Putamen (tissue), 1 donor: ENCODE measurements around the gene PRLH.

Source experiments
- DNase-seq: peaks from one replicate; pipeline ENCODE4 v3.0.0-alpha.2; 2016; ENCODE audit warnings: low spot score

The PRLH gene

GRCh38 chr2:237566401-237567235, at the start of gene PRLH:
TSS of gene PRLH (plus strand) at chr2:237566574. CDS start at chr2:237566574, 0 bp downstream.
- DNase-seq, result no peak

GRCh38 chr2:237517163-237517562, 49.2 kb upstream of the PRLH start:
- DNase-seq, result no peak

- DNase-seq, result no peak
These were observed 48.4 kb upstream of the PRLH start for GRCh38 chr2:237517990-237518389.

- no peak for DNase-seq
These were observed 46.7 kb upstream of the PRLH start for GRCh38 chr2:237519506-237520245.

GRCh38 chr2:237520290-237520689, 46.1 kb upstream of the PRLH start:
- DNase-seq, result no peak

GRCh38 chr2:237524631-237525030, 41.7 kb upstream of the PRLH start:
- no peak for DNase-seq

- DNase-seq, result no peak
These were observed 40.7 kb upstream of the PRLH start for GRCh38 chr2:237525559-237526157.

GRCh38 chr2:237527233-237527632, 39.1 kb upstream of the PRLH start:
- DNase-seq, result no peak

- DNase-seq, result no peak
These were observed 38.6 kb upstream of the PRLH start for GRCh38 chr2:237527766-237528165.

GRCh38 chr2:237529452-237530402, 36.6 kb upstream of the PRLH start:
- DNase-seq, result no peak

- DNase-seq, result no peak
These were observed 35.6 kb upstream of the PRLH start for GRCh38 chr2:237530472-237531433.

GRCh38 chr2:237532160-237532559, 34.2 kb upstream of the PRLH start:
- DNase-seq, result no peak

GRCh38 chr2:237533668-237534161, 32.7 kb upstream of the PRLH start:
- DNase-seq, result no peak

- DNase-seq, result no peak
These were observed 32.0 kb upstream of the PRLH start for GRCh38 chr2:237534380-237534779.

- no peak for DNase-seq
These were observed 30.8 kb upstream of the PRLH start for GRCh38 chr2:237535385-237536082.

- no peak for DNase-seq
These were observed 30.3 kb upstream of the PRLH start for GRCh38 chr2:237536083-237536415.

GRCh38 chr2:237536617-237537016, 29.8 kb upstream of the PRLH start:
- no peak for DNase-seq

GRCh38 chr2:237538001-237538720, 28.2 kb upstream of the PRLH start:
- DNase-seq, result no peak

GRCh38 chr2:237538901-237539300, 27.5 kb upstream of the PRLH start:
- DNase-seq, result no peak
